HuH-7 (cell line): ENCODE measurements around the gene LUZP2.

Experiments used
- DNase-seq: peaks from one replicate; pipeline ENCODE4 v3.0.0; 2011; ENCODE audit warnings: low spot score

The LUZP2 gene

GRCh38 chr11:24496736-24497725 is at the start of gene LUZP2:
LUZP2 (plus strand) TSS chr11:24497053.
- no peak for DNase-seq

- no peak for DNase-seq
Observed at GRCh38 chr11:24453129-24453718, 43.6 kb upstream of the LUZP2 start.

- DNase-seq, result no peak
Observed at GRCh38 chr11:24457985-24458384, 38.9 kb upstream of the LUZP2 start.

- no peak for DNase-seq
Observed at GRCh38 chr11:24470431-24470830, 26.4 kb upstream of the LUZP2 start.

- no peak for DNase-seq
Observed at GRCh38 chr11:24471084-24471483, 25.8 kb upstream of the LUZP2 start.

- DNase-seq, result no peak
Observed at GRCh38 chr11:24478718-24479117, 18.1 kb upstream of the LUZP2 start.

- no peak for DNase-seq
Observed at GRCh38 chr11:24489477-24489876, 7.4 kb upstream of the LUZP2 start.

GRCh38 chr11:24496386-24496735 is 492 bp upstream of the LUZP2 start:
- no peak for DNase-seq

- no peak for DNase-seq
Observed at GRCh38 chr11:24497831-24498230, 978 bp downstream of the LUZP2 start.

- no peak for DNase-seq
Observed at GRCh38 chr11:24502425-24502824, 5.6 kb downstream of the LUZP2 start.

GRCh38 chr11:24509114-24509513 is 12.3 kb downstream of the LUZP2 start:
- DNase-seq, result no peak

- no peak for DNase-seq
Observed at GRCh38 chr11:24511511-24511910, 14.7 kb downstream of the LUZP2 start.

GRCh38 chr11:24513479-24514218 is 16.8 kb downstream of the LUZP2 start:
- no peak for DNase-seq

GRCh38 chr11:24514219-24514594 is 17.4 kb downstream of the LUZP2 start:
- DNase-seq, result no peak

- DNase-seq, result no peak
Observed at GRCh38 chr11:24515632-24516031, 18.8 kb downstream of the LUZP2 start.

GRCh38 chr11:24516638-24517037 is 19.8 kb downstream of the LUZP2 start:
- DNase-seq, result no peak

GRCh38 chr11:24521601-24522000 is 24.7 kb downstream of the LUZP2 start:
- DNase-seq, result no peak

GRCh38 chr11:24524156-24524555 is 27.3 kb downstream of the LUZP2 start:
- no peak for DNase-seq

- DNase-seq, result no peak
Observed at GRCh38 chr11:24531528-24531927, 34.7 kb downstream of the LUZP2 start.

GRCh38 chr11:24543771-24544170 is 46.9 kb downstream of the LUZP2 start:
- no peak for DNase-seq

- DNase-seq, result no peak
Observed at GRCh38 chr11:24556693-24557092, 59.8 kb downstream of the LUZP2 start.

- DNase-seq, result no peak
Observed at GRCh38 chr11:24559315-24559714, 62.5 kb downstream of the LUZP2 start.

GRCh38 chr11:24560324-24560723 is 63.5 kb downstream of the LUZP2 start:
- DNase-seq, result no peak
